HEK293 (cell line): ENCODE measurements around the gene CTSO.
A peak's percentile ranks its signal among the peaks of the same experiment; 100 is the strongest.

Experiments
- CTCF ChIA-PET: fragments of 350-600 bp; formaldehyde crosslinking; extraction: SDS; loops from one replicate; lab custom pipeline; 2021; ENCODE audit warnings: antibody characterized with exemption; lab: Yijun Ruan, JAX
- POLR2A ChIA-PET: fragments of 300-600 bp; formaldehyde crosslinking; extraction: SDS; loops from one replicate; lab custom pipeline; 2020; ENCODE audit warnings: antibody characterized with exemption, inconsistent platforms; lab: Yijun Ruan, JAX
- H3K27ac ChIP-seq: fragments of 200-500 bp; sonication (Bioruptor generic); 2 replicates; pipeline ENCODE4 v1.5.1; 2014; ENCODE audit warnings: low read depth, low read length, control low read depth, inconsistent platforms; ENCODE audit errors: extremely low read depth
- H3K36me3 ChIP-seq, 2 experiments: fragments of 200-500 bp in 1 of 2; sonication (Bioruptor generic) in 1 of 2; 1 replicate in 1 of 2; 2 replicates in 1 of 2; pipeline ENCODE4 v1.5.1; 2014 to 2017; ENCODE audit warnings: inconsistent platforms in 2 of 2, low read length in 2 of 2; ENCODE audit not compliant: control insufficient read depth in 2 of 2, insufficient read depth in 1 of 2
- H3K4me1 ChIP-seq: fragments of 200-500 bp; sonication (Bioruptor generic); 2 replicates; pipeline ENCODE4 v1.5.1; 2014; ENCODE audit warnings: mild to moderate bottlenecking, low read length, inconsistent platforms; ENCODE audit not compliant: control insufficient read depth, insufficient read depth
- H3K4me3 ChIP-seq: 2 replicates; pipeline ENCODE4 v1.5.1; 2011; ENCODE audit warnings: low read depth, mild to moderate bottlenecking, control low read depth, low read length, moderate library complexity
- H3K9me3 ChIP-seq: fragments of 200-500 bp; sonication (Bioruptor generic); 2 replicates; pipeline ENCODE4 v1.5.1; 2014; ENCODE audit warnings: low read depth, low read length, inconsistent platforms; ENCODE audit not compliant: control insufficient read depth, insufficient read depth
- GLIS2 ChIP-seq: fragments of 450-650 bp; formaldehyde crosslinking; IDR thresholded peaks from 2 replicates; pipeline ENCODE4 v1.5.1; 2016; ENCODE audit warnings: missing biosample characterization, missing genetic modification characterization
- SCRT2 ChIP-seq: fragments of 450-650 bp; formaldehyde crosslinking; IDR thresholded peaks from 2 replicates; pipeline ENCODE4 v1.5.1; 2016; ENCODE audit warnings: missing biosample characterization, missing genetic modification characterization
- ZBTB20 ChIP-seq: fragments of 450-650 bp; formaldehyde crosslinking; IDR thresholded peaks from 2 replicates; pipeline ENCODE4 v1.5.1; 2016; ENCODE audit warnings: missing biosample characterization, missing genetic modification characterization
- ZBTB21 ChIP-seq: fragments of 450-650 bp; formaldehyde crosslinking; IDR thresholded peaks from 2 replicates; pipeline ENCODE4 v1.5.1; 2017; ENCODE audit warnings: missing biosample characterization, missing genetic modification characterization
- ZNF16 ChIP-seq: fragments of 450-650 bp; formaldehyde crosslinking; IDR thresholded peaks from 2 replicates; pipeline ENCODE4 v1.5.1; 2016; ENCODE audit warnings: low read depth, missing biosample characterization, missing genetic modification characterization
- ZNF26 ChIP-seq: fragments of 450-650 bp; formaldehyde crosslinking; IDR thresholded peaks from 2 replicates; pipeline ENCODE4 v1.5.1; 2016; ENCODE audit warnings: missing biosample characterization, missing genetic modification characterization
- ZNF518A ChIP-seq: fragments of 450-650 bp; formaldehyde crosslinking; conservative IDR thresholded peaks from 2 replicates; pipeline ENCODE4 v1.5.1; 2016; ENCODE audit warnings: low read depth, missing biosample characterization, missing genetic modification characterization
- ZNF654 ChIP-seq: fragments of 450-650 bp; formaldehyde crosslinking; IDR thresholded peaks from 2 replicates; pipeline ENCODE4 v1.5.1; 2016; ENCODE audit warnings: low read depth, missing biosample characterization, missing genetic modification characterization
- ZSCAN16 ChIP-seq: fragments of 450-650 bp; formaldehyde crosslinking; IDR thresholded peaks from 2 replicates; pipeline ENCODE4 v1.5.1; 2016; ENCODE audit warnings: missing biosample characterization, missing genetic modification characterization
- TF ChIP-seq, protein P1 (sequence below): fragments of 450-650 bp; formaldehyde crosslinking; optimal IDR thresholded peaks from 2 replicates; pipeline ENCODE3; 2016; ENCODE audit warnings: missing biosample characterization, mild to moderate bottlenecking, missing genetic modification characterization
- TF ChIP-seq, protein P2 (sequence below): fragments of 450-650 bp; formaldehyde crosslinking; IDR thresholded peaks from 2 replicates; pipeline ENCODE4 v1.5.1; 2016; ENCODE audit warnings: missing biosample characterization, missing genetic modification characterization
- TF ChIP-seq, protein P3 (sequence below): fragments of 450-650 bp; formaldehyde crosslinking; conservative IDR thresholded peaks from 2 replicates; pipeline ENCODE4 v1.5.1; 2016; ENCODE audit warnings: low read depth, missing biosample characterization, missing genetic modification characterization
- TF ChIP-seq, protein P4 (sequence below): fragments of 450-650 bp; formaldehyde crosslinking; IDR thresholded peaks from 2 replicates; pipeline ENCODE4 v1.5.1; 2016; ENCODE audit warnings: missing biosample characterization, missing genetic modification characterization

Gene CTSO

DNA sequence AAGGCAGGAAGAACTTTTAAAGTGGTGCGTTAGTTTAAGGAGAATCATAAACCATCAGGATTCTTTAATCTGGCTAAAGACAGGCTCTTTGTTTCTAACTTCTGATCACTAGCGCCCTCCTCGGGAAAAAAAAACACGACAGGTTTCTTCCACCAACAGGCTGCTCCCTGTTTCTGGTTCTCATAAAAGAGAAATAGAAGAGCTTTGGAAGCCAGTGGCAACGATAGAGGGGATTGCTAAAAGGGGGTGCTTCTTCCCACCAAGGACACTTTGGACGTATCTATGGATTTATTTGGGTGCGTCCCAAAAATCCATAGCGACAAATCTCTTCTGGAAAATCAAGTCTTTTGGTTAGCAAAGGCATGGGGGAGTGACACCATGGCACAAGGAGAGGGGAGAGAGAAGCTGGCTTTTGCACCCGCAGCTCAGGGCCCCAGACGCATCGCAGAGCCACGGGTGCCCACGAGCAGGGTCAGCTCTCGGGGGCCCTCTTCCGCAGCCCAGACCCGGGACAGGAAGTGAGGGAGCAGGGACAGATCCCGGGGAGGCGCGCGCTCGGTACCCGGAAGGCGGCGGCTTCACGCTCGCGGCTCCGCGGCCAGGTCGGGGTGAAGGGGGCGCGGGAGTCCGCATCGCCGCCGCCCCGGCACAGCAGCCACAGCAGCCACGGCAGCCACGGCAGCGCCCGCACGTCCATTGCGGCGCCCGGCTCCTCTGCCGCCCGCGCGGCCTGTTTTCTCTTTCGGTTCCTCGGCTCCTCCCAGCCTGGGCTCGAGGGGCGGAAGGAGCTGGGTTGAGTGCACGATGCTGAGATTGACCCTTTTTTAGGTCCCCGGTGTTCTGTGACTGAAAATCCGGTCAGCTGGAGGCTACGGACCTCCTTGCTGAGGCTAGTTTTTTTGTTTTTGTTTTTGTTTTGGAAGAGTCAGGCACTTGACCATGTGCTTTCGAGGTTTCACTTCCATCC lies at the start of gene CTSO:
CTSO (minus strand) TSS at position 716 of the 967 bp plus-strand sequence; CDS start at position 697, 19 bp downstream.
- Histone ChIP-seq H3K27ac (peak within 1 kb of the TSS; percentile 88), H3K4me3 (peak within 1 kb of the TSS; percentile 45), H3K4me1 (0 out of 2 replicates have a peak, but pooled peaks cover 4% of the 10 kb centered on the region), H3K36me3 (no peaks in the 10 kb centered on the region), H3K9me3 (no peaks in the 10 kb centered on the region)
- ChIA-PET CTCF (interaction anchor here (0.6 to 3.7 kb wide), 22 partner anchors 9 to 1366 kb away, joined by 3 to 32 read pairs (median 3); no protein-coding TSS in a partner anchor), POLR2A (no interaction called here)
- TF ChIP-seq SCRT2 (tag by site-specific recombination) (peak; percentile 48; the same call in 1 of the 2 replicates), ZBTB20 (tag by site-specific recombination) (peak; percentile 94), ZNF26 (no peak), ZNF654 (peak; percentile 51), ZNF16 (tag by site-specific recombination) (no peak), ZBTB21 (tag by site-specific recombination) (no peak), ZSCAN16 (tag by site-specific recombination) (peak; percentile 8; the same call in 1 of the 2 replicates), GLIS2 (tag by site-specific recombination) (no peak), ZNF518A (tag by site-specific recombination) (peak; percentile 49; the same call in 1 of the 2 replicates)
- TF ChIP-seq, protein P1, sequence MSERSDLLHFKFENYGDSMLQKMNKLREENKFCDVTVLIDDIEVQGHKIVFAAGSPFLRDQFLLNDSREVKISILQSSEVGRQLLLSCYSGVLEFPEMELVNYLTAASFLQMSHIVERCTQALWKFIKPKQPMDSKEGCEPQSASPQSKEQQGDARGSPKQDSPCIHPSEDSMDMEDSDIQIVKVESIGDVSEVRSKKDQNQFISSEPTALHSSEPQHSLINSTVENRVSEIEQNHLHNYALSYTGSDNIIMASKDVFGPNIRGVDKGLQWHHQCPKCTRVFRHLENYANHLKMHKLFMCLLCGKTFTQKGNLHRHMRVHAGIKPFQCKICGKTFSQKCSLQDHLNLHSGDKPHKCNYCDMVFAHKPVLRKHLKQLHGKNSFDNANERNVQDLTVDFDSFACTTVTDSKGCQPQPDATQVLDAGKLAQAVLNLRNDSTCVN = peak; percentile 80
- TF ChIP-seq, protein P2, sequence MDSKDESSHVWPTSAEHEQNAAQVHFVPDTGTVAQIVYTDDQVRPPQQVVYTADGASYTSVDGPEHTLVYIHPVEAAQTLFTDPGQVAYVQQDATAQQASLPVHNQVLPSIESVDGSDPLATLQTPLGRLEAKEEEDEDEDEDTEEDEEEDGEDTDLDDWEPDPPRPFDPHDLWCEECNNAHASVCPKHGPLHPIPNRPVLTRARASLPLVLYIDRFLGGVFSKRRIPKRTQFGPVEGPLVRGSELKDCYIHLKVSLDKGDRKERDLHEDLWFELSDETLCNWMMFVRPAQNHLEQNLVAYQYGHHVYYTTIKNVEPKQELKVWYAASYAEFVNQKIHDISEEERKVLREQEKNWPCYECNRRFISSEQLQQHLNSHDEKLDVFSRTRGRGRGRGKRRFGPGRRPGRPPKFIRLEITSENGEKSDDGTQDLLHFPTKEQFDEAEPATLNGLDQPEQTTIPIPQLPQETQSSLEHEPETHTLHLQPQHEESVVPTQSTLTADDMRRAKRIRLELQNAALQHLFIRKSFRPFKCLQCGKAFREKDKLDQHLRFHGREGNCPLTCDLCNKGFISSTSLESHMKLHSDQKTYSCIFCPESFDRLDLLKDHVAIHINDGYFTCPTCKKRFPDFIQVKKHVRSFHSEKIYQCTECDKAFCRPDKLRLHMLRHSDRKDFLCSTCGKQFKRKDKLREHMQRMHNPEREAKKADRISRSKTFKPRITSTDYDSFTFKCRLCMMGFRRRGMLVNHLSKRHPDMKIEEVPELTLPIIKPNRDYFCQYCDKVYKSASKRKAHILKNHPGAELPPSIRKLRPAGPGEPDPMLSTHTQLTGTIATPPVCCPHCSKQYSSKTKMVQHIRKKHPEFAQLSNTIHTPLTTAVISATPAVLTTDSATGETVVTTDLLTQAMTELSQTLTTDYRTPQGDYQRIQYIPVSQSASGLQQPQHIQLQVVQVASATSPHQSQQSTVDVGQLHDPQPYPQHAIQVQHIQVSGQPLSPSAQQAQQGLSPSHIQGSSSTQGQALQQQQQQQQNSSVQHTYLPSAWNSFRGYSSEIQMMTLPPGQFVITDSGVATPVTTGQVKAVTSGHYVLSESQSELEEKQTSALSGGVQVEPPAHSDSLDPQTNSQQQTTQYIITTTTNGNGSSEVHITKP (tag by site-specific recombination) = 0 out of 2 replicates have a peak, but pooled peaks have one; percentile 16
- TF ChIP-seq, protein P3, sequence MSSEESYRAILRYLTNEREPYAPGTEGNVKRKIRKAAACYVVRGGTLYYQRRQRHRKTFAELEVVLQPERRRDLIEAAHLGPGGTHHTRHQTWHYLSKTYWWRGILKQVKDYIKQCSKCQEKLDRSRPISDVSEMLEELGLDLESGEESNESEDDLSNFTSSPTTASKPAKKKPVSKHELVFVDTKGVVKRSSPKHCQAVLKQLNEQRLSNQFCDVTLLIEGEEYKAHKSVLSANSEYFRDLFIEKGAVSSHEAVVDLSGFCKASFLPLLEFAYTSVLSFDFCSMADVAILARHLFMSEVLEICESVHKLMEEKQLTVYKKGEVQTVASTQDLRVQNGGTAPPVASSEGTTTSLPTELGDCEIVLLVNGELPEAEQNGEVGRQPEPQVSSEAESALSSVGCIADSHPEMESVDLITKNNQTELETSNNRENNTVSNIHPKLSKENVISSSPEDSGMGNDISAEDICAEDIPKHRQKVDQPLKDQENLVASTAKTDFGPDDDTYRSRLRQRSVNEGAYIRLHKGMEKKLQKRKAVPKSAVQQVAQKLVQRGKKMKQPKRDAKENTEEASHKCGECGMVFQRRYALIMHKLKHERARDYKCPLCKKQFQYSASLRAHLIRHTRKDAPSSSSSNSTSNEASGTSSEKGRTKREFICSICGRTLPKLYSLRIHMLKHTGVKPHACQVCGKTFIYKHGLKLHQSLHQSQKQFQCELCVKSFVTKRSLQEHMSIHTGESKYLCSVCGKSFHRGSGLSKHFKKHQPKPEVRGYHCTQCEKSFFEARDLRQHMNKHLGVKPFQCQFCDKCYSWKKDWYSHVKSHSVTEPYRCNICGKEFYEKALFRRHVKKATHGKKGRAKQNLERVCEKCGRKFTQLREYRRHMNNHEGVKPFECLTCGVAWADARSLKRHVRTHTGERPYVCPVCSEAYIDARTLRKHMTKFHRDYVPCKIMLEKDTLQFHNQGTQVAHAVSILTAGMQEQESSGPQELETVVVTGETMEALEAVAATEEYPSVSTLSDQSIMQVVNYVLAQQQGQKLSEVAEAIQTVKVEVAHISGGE (tag by site-specific recombination) = peak; percentile 94
- TF ChIP-seq, protein P4, sequence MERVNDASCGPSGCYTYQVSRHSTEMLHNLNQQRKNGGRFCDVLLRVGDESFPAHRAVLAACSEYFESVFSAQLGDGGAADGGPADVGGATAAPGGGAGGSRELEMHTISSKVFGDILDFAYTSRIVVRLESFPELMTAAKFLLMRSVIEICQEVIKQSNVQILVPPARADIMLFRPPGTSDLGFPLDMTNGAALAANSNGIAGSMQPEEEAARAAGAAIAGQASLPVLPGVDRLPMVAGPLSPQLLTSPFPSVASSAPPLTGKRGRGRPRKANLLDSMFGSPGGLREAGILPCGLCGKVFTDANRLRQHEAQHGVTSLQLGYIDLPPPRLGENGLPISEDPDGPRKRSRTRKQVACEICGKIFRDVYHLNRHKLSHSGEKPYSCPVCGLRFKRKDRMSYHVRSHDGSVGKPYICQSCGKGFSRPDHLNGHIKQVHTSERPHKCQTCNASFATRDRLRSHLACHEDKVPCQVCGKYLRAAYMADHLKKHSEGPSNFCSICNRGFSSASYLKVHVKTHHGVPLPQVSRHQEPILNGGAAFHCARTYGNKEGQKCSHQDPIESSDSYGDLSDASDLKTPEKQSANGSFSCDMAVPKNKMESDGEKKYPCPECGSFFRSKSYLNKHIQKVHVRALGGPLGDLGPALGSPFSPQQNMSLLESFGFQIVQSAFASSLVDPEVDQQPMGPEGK (tag by site-specific recombination) = peak; percentile 50
